Hematopoietic multipotent progenitor cell treated with erythropoietin and hydrocortisone succinate and interleukin-3 and kit ligand, for 4 days (in vitro differentiated cells): ENCODE measurements around the gene TENM4.

Source experiments
- DNase-seq: peaks from one replicate; pipeline ENCODE4 v3.0.0-alpha.2; 2015

The TENM4 gene

DNA sequence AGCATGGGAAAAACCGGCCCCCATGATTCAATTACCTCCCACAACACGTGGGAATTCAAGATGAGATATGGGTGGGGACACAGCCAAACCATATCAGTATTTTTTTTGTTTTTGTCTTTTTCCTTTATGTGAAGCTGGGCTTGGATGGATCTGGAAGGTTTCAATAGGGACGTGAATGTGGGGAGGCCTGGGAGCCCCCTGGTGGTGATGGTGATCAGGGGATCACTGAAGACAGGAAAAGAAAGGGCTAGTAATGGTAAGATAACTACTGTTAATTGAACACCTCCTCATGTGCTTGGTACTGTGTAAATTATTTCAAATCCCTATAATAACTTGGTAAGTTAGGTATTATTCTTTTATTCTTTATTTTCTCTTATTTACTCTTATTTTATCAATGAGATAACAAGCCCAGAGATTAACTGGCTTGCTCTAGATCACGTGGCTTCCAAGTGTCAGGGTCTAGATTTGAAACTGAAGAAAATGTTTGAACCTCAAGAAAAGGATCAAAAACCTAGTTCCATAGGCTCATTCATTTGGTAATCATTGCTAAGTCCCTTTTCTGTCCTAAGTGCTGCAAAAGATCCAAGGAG is 364.2 kb downstream of the TENM4 start:
- DNase-seq: peak; percentile 61

DNA sequence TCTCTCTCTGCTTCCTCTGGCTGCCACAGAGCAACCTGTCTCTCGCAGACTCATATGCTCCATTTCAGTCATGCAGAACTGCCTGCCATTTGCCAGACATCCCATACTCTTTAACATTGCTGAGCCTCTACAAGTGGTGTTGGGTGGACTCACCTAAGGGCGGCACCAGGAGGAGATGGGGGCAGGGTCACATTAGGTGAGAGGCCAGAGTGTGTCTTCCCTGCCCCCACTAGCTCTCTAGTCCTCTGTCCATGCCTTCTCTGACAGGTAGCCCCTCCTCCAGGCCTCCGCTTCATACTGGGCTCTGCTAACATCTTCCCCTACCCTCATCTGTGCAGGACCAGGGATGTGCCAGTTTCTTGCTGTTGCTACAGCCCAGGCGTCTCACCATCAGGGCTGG is 366.3 kb downstream of the TENM4 start:
- no peak for DNase-seq

DNA sequence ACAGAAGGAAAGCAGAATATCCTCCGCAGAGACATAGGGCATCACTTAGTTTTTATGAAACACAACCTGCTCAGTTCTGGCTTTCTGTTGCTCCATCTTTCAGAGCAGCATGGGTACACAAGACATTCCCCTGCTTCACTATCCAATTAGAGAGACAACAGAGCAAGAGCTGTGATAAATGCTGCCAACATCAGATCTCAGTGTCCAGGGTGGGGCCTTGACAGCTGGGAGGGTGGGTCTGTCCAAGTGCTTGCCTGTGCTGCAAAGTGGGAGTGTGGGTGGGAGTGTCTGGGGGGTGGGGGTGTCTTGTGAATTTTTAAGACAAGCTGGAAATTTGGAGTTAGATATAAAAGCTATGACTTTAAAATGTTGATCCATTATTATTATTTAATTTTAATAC is 369.6 kb downstream of the TENM4 start:
- DNase-seq: no peak

DNA sequence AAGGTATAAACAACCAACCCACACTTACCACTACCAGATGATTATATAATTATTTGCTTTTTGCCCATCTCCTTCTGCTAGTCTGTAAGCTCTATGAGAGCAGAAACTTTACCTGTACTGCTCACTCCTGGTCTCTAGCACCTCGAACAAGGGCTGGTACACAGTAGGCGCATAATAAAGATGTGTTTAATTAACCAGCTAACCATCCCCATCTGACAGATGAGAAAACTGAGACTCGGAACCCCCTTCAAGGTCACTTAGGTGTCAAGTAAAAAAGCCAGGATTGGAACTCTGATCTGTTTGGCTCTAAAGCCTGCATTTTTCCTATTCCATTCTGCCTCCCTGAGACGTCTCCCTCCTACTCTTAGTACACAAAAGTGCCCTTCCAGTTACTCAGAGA is 370.3 kb downstream of the TENM4 start:
- DNase-seq: no peak

DNA sequence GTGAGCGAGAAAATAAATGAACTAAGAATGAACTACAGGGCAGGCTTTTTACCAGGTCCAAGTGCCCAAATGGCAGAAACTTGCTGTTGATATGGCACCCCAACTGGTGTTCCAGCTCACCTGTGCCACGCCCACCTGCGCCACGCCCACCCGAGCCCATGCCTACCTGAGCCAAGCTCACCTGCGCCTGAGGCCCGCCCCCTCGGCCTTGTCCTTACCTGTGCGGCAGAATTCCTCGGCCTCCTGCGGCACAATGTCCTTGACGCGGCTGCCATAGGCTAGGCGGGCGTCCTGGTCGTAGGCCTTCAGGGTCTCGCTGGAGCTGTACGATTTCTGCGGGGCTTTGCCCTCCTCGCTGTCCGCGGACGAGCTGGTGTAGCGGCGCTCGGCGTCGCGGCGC is 371.3 kb downstream of the TENM4 start:
- DNase-seq: no peak

DNA sequence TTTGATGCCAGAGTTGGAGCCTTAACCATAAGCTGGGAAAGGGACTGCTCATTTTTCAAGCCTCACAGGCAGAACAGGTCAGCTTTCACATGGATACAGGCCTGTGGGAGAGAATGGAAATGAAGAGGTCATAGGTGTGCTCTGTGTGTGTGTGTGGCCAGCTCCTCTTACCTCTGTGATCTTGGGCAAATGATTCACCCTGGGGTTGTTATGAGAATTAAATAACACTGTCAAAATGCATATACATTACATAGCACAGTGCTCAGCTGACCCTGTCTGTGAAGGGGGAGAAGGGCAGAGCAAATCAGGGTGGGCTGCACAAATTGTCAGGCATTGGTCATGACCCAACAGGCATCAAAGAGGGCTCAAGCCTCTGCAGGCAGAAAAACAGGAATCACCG is 372.5 kb downstream of the TENM4 start:
- DNase-seq: no peak

DNA sequence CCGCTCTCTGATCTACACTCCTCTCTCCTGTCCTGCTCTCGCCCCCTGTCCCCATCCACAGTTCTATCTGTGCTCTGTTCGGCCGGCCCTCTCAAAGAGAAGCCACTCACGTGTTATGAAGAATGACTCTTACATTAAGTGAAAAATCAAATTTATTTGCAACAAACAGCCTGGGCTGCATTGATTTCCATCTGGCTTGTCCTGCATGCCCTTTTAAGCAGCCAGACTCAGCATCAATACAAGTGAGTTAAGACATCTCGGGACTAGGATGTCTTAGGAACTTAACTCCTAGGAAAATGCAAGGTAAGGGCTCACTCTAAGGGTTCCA is 373.5 kb downstream of the TENM4 start:
- DNase-seq: no peak

DNA sequence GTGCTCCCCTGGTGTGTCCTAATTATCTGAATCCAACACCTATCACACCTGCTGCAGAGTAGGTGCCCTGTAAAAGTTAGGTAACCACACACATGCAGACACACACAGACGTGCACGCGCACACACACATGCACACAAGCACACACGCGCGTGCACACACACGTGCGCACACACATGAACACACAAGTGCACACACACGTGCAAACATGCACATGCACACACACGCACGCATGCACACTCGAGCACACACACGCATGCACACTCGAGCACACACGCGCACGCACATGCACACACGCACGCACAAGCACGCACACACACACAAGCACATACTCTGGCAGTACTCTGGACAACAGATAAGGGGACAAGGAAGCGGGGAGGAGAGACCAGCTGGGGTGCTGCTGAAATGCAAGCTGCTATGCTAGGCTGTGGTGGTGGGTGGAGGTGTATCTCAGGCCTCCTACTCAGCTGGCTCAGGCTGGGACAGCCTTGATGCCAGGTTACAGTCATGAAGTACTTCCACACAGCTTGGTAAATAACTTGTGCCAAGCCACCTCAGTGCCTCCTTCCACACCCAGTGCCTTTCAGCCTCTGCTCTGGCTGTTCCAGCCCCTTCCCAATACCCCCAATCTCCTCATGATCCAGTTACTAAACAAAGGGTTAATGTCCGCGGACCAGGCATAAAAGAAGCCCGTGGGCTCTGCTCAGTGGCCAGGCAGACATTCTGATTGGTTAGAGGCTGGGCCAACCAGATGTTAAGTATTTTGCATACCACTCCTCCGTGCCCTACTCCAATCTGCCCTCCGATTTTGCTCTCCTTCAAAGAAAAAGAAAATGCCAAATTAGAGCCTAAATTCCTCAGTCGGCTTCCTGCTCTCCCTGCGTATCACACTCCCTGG is 374.1 kb downstream of the TENM4 start:
- no peak for DNase-seq

DNA sequence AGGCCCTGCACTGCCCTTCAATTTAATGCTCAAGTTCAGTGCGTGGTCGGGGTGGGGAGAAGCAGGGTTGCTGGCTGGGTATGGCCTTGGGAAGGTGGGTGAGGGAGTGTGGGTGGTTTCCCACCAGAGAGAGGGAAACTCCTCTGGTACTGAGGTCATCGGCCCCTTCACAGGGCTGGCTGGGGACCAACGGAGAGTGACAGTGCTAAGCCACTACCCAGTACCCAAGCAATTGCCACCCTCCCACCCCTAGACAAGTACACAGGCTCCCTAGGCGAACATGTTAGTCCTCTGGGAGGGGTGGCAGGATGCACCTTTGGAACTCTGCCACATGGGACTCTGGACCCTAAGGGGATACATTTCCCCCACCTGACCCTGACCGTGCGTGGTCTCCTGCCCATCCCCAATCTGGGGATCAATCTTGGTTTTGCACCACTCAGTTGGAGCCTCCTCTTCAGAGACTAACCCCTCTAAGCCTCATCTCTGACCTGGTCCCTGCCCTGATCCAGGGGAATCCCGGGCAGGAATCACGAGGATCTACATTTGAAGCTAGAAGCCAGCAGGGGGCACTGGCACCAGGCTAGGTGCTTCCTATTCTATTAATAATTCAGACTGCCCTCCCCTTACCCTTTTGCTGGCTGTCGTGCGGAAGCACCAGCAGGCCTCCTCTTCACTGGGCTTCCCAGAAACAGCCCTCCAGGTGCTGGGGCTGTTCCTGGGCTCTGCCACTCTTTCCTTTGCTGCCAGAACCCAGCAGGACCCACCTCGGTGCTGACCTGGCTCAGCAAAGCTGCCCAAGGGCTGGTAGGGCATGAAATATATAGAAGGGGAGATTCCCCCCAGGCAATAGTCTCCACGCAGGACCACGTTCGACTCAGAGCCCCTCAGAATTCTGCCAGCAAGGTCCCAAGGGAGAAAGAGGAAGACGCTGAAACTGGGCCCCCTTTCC is 377.7 kb downstream of the TENM4 start:
- DNase-seq: peak; percentile 5

DNA sequence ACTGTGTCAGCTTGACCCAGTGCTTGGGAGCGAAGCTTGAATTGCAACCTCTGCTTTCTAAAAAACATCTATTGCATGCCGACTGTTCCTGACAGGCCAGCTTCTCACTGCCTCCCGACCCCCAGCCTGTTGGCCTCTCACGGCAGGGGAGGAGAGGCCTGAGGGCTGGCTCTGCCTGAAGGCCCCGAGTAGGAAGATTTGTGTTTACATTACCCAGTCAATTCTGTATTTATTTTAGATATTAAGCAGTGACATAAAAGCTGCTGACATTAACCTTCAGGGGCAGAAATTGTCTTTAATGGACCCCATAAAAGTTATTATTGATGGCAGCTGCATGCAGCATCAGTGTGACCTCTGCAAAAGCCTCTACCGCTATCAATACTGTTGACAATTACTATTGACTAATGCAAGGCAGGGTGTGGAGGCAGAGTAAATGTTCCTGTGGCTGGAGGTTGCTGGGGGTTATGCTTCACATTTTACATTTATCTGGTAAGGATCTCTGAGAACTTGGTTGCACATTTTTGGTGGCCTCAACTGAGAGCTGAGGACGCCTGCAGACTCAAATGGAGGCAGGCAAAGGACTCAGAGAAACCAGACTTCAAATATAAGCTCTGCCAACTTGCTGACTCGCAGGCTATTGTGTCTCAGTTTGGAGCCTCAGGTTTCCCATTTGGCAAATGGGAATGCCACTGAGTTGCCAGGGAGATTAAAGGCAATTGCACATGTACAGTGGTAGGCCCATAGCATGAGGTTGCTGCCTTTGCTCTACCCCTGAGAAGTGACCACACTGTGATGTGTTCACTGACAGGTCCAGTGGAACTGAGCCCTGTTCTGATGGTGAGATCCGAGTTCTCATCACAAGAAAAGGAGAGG is 380.5 kb downstream of the TENM4 start:
- no peak for DNase-seq

DNA sequence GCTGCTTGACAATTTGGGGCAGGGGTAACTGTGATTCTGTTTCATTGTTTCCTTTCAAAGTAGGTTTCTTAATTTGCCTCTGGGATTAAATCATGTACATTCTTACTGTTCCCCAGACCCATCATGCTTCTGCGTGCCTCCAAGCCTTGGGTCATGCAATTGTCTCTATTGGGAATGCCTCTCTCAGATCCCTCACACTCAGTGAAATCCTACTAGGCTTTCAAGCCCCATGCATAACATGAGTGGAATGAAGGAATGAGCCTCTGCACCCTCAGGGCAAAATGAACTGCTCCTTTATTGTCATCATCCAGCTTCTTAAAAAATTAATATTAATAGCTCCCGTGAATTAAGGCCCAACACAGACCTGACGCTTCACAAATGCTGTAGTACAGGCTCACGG is 381.7 kb downstream of the TENM4 start:
- no peak for DNase-seq

DNA sequence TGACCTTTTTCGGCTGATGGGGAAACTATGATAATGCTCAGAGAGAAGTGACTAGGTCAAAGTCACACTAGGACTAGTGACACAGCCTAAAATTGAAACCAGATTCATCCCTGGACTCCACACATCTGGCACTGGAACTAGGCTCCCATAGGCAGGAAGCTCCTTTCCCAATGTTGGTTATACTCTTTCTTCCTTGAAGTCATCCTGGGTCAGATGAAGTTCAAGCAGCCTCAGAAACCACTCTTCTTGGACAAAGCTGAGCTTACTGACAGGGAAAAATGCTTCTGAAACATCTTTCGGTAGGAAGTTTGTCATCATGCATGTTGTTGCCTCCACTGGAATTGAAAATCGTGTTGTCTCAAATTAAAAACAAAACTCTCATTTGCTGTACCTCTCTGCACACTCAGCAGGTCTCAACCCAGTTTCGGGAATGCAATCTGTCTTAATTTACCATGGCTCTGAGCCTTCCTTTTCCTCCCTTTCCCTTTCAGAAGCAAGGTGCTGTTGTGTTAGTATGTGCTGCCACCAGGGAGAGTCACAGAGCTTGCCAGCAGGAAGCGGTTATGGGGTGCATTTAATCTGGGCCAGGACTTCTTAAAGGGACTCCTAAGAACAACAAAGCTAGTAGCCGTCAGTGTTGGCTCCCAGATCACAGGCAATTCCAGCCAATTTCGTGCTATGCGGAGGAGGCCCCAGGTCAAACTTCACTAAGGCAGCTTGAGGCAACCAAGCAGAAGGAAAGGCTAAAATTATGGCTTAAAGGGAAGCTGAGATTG is 384.8 kb downstream of the TENM4 start:
- no peak for DNase-seq

DNA sequence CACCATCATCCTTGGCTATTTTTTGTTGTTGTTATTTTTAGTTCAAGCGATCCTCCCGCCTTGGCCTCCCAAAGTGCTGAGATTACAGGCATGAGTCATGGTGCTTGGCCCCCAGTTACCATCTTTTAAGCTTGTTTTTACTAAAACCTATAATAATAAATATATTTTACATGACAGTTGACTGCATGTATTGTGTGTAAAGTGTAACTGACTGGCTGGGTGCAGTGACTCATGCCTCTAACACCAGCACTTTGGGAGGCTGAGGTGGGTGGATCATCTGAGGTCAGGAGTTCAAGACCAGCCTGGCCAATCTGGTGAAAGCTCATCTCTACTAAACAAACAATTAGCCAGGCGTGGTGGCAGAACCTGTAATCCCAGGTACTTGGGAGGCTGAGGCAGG is 386.2 kb downstream of the TENM4 start:
- DNase-seq: no peak

DNA sequence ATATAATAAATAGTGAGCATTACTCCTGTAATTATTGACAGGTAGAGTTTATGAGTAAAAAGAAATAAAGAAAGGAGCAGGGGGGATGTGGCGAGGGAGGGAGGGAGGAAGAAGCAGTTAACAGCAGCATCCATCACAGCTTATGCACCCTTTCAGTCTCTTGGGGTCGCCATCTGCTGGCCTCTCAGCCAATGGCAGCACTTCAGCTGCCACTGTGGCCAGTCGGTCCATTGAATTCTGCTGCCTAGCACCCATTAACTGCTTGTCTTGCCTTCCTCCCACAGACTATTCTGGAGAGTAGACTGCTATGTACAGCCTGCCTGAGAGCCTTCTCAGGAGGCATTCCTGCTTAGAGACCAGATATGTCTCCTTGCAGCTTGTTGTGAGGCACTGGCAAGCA is 388.3 kb downstream of the TENM4 start:
- DNase-seq: peak; percentile 7

DNA sequence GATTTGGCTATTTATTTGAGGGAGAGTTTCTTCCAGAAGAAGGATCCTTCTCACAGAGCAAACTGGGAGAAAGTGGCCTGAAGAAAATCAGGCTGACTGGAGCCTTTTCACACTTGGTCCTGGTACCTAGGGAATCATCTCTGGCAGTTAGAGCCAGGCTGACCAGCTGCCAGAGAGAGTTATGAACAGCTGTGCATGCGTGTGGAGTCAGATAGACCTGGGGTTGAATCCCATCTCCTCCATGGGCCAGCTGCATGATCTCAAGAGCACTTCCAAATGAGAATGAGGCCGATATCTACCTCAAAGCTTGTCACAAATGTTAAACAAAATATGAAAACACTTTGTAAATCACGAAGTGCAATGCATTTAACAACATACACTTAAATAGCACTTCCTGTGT is 390.0 kb downstream of the TENM4 start:
- no peak for DNase-seq

DNA sequence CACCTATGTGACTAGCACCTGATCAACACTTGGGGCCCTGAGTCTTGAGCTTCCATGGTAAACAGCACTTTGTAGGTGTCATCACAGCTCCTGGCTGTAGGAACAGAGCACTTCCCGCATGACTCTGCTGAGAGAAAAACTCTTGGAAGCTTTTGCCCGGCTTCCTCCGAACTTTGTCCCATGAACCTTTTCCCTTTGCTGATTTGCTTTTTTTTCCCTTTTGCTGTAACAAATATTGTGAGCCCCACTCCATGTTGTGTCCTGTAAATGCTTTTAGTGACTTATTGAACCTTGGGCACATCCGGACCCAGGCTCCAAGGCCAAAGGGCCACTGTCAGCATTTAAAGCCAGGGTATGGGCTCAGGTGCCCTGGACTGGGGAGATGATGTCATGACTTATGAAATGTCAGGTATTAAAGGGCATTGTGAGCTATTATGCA is 391.1 kb downstream of the TENM4 start:
- no peak for DNase-seq

DNA sequence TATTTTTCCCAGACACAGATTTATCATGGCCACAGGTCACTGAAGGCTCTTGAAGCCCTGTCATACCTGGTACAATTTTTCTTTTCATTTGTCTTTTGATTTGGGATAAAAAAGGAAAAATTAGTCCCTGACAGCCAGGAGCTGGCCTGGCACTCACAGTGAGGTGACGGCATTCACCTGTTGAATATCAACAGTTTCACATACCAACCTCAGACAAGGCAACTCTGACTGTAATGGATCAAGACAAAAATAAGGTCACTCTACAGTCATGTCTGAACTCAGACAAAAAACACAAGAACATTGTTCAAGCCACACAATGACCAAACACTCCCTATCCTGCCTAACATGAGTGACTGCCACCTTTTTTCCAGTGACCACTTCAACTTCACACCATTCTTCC is 392.9 kb downstream of the TENM4 start:
- DNase-seq: no peak

DNA sequence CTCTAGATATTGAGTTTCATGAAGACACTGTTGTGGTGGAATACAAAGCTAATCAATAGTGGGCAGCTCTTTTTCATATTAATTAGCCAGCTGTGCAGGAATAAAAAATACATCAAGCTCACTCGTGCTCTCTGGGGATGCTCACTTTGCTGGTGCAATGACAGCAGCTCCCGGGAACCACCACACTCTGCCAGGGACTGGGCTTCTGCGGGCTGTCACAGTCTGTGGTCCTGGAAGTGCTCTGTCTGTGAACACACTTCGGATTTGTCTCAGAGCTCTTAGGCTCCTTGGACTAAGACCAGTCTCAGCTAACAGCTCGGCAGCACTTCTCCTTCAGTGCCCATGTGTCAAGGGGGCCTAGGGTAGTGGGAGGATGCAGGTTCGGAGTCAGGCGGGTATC is 393.5 kb downstream of the TENM4 start:
- no peak for DNase-seq

DNA sequence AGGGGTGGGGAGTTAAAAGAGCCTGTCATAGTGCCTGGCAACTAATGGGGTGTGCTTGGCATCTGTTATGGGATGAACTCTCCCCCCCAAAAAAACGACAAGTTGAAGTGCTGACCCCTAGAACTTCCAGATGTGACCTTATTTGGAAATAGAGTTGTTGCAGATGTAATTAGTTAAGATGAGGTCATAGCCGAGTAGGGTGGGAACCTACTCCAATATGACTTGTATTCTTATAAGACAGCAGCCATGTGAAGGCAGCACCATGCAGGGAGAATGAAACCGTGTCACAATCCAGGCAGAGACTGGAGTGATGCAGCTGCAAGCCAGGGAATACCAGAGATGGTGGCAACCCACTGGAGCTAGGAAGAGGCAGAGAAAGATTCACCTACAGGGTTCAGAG is 394.5 kb downstream of the TENM4 start:
- no peak for DNase-seq

DNA sequence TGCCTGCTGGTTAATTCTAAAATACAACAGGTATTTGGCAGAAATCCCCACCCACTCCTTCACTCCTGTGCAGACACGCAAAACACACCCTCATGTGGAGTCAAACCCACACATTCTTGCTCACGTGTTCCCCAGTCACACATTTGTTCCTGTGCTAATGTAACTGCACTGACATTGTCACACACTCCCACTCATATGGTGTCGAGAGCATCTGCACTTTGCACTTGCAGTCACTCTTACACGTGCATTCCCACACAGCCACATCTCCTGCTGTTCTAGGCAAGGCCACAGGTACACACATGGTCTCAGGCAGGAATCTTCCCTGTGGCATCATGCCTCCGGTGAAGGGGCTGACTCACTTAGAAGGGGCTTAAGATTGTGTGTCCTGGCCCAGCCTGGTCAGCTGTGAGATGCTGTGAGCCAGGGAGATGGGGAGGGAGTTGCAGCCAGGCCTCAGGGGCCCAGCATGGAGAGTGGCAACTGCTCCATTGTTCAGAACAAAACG is 395.0 kb downstream of the TENM4 start:
- DNase-seq: no peak

DNA sequence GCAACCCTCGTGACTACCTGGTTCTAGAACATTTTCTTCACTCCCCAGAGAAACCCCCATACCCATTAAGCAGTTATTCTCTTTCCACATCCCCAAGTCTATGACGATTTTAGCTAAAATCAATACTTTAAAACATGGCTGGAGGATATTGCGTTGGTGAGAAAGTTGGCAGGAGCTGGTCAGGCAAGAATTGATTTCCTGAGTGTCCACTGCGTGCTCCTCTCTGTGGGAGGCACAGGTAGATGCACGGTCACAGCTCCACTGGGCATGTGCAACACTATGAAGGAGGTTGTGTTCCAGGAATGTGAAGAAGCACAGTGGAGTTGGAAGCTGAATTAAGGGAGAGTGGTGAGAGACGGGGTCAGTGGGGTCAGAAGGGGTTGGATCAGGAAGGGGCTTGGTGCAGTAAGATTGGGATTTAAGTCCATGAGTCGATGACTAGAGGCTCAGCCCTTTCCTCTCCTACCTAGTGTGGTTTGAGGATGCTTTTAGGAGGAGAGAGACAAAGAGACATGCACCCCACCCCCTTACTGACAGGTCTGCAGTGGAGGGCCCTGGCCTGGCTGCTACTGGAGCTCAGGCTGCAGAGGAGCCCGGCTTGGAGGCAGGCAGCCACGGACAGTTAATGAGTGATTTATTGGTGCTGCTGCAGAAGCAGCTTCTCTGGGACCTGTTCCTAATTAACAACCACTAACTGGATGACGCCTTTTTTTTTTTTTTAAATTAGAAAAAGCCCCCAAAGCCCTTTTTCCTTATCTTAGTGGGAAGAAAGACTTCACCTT is 395.6 kb downstream of the TENM4 start:
- no peak for DNase-seq
